Glutamatergic neuron (in vitro differentiated cells): ENCODE measurements around the gene HMCN1. TPM values are rescaled to one million over a fixed set of nuclear protein-coding genes. Genes with fewer than 3 reads are reported as not detected.

Experiments used
- DNase-seq: peaks from one replicate; pipeline ENCODE4 v3.0.0; 2022
- H3K27ac Mint-ChIP-seq: one replicate; pipeline ENCODE4 v1.8.0; 2020; ENCODE audit warnings: mild to moderate bottlenecking, mixed read lengths, inconsistent platforms; ENCODE audit not compliant: unreplicated experiment
- H3K27me3 Mint-ChIP-seq: one replicate; pipeline ENCODE4 v1.8.0; 2020; ENCODE audit warnings: mild to moderate bottlenecking, moderate library complexity, mixed read lengths, inconsistent platforms; ENCODE audit not compliant: unreplicated experiment
- H3K36me3 Mint-ChIP-seq: one replicate; pipeline ENCODE4 v1.8.0; 2020; ENCODE audit warnings: mild to moderate bottlenecking, mixed read lengths, inconsistent platforms; ENCODE audit not compliant: unreplicated experiment
- H3K4me1 Mint-ChIP-seq: one replicate; pipeline ENCODE4 v1.8.0; 2020; ENCODE audit warnings: mild to moderate bottlenecking, low read depth, mixed read lengths, inconsistent platforms; ENCODE audit not compliant: unreplicated experiment
- H3K4me3 Mint-ChIP-seq: one replicate; pipeline ENCODE4 v1.8.0; 2020; ENCODE audit warnings: mild to moderate bottlenecking, mixed read lengths, inconsistent platforms; ENCODE audit not compliant: unreplicated experiment
- H3K9me3 Mint-ChIP-seq: one replicate; pipeline ENCODE4 v1.8.0; 2020; ENCODE audit warnings: mild to moderate bottlenecking, moderate library complexity, mixed read lengths, inconsistent platforms; ENCODE audit not compliant: unreplicated experiment
- CTCF ChIP-seq: fragments of 200-600 bp; sonication (generic); IDR thresholded peaks from one replicate; pipeline ENCODE4 v1.5.0; 2021; ENCODE audit not compliant: partially characterized antibody, unreplicated experiment
- total RNA-seq: library from RNA; stranded (reverse); fragmentation: NEBNext Ultra II Directional; extraction: Animal tissue kit (Norgen Biotek cat#: 25700); gene quantifications from one replicate; pipeline ENCODE4 v1.2.1, GENCODE V29; 2021; ENCODE audit not compliant: unreplicated experiment

The HMCN1 gene
- total RNA-seq, 1 donor from 2014 or later: 0.93 TPM

- no peak for DNase-seq
- no peaks in the 10 kb centered on the region for H3K4me1 Mint-ChIP-seq
- no peaks in the 10 kb centered on the region for H3K36me3 Mint-ChIP-seq
- no peaks in the 10 kb centered on the region for H3K27me3 Mint-ChIP-seq
- H3K4me3 Mint-ChIP-seq: no peak overlapping the region
- peaks cover 2% of the 10 kb centered on the region for H3K9me3 Mint-ChIP-seq
- H3K27ac Mint-ChIP-seq: no peak overlapping the region
- no peak for TF ChIP-seq CTCF
Observed at GRCh38 chr1:186102547-186103148, 368.5 kb downstream of the HMCN1 start.

GRCh38 chr1:186104459-186104858, 370.3 kb downstream of the HMCN1 start:
- Mint-ChIP-seq H3K27ac (no peak overlapping the region), H3K27me3 (no peaks in the 10 kb centered on the region), H3K4me3 (no peak overlapping the region), H3K36me3 (no peaks in the 10 kb centered on the region), H3K4me1 (no peaks in the 10 kb centered on the region), H3K9me3 (no peaks in the 10 kb centered on the region)
- no peak for TF ChIP-seq CTCF
- no peak for DNase-seq

GRCh38 chr1:186112280-186112679, 378.1 kb downstream of the HMCN1 start:
- Mint-ChIP-seq H3K9me3 (peaks cover 2% of the 10 kb centered on the region), H3K27me3 (no peaks in the 10 kb centered on the region), H3K4me3 (no peak overlapping the region), H3K36me3 (no peaks in the 10 kb centered on the region), H3K4me1 (no peaks in the 10 kb centered on the region), H3K27ac (no peak overlapping the region)
- TF ChIP-seq CTCF: no peak
- no peak for DNase-seq

GRCh38 chr1:186113461-186113860, 379.3 kb downstream of the HMCN1 start:
- no peak overlapping the region for H3K27ac Mint-ChIP-seq

More at GRCh38 chr1:186113461-186113860, 379.3 kb downstream of the HMCN1 start:
- no peak for DNase-seq
- no peaks in the 10 kb centered on the region for H3K36me3 Mint-ChIP-seq
- no peak for TF ChIP-seq CTCF
- no peaks in the 10 kb centered on the region for H3K27me3 Mint-ChIP-seq
- H3K4me1 Mint-ChIP-seq: no peaks in the 10 kb centered on the region
- no peak overlapping the region for H3K4me3 Mint-ChIP-seq
- H3K9me3 Mint-ChIP-seq: peaks cover 2% of the 10 kb centered on the region
